GM19239 (cell line): ENCODE results near the gene DCAF6.

Experiments used
- DNase-seq: peaks from one replicate; pipeline ENCODE4 v3.0.0; 2011; ENCODE audit warnings: low spot score; ENCODE audit not compliant: insufficient read length
- FAIRE-seq: peaks from 2 replicates; lab custom pipeline; 2011; peaks lifted over from hg19 to GRCh38; lab: Jason Lieb, UNC

The DCAF6 gene

DNA sequence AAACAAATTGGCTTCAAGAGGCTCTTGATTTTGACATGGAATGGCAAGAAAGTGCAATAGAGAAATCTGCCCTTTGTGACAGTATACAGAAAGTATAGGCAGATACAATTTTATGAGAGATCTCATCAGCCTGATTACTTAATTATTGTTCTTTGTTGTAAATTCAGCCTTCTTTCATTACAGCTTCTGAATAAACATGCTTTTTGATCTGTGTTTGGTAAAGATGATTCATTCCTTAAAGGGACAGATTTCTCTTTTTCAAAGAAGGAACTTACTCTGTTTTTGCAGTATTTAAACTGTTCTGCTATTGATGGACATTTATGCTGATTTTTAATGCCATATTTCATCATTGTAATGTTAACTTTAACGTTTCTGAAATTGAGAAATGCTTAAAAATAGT, 14.1 kb downstream of the DCAF6 start:
- DNase-seq (no peak), FAIRE-seq (no peak)

DNA sequence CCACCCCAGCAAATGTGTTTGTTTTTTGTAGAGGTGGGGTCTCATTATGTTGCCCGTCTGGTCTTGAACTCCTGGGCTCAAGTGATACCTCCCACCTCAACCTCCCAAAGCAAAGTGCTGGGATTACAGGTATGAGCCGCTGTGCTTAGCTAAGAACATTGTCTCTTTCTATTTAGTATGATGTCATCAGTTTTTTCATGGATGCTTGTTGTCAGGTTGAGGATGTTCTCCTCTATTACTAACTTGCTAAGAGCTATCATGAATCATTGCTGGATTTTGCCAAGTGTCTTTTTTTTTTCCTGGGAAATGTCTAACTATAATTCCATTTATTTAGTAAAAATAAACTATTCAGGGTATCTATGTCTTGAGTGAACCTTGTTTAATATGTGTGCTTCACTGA, 19.4 kb downstream of the DCAF6 start:
- DNase-seq: no peak
- FAIRE-seq: no peak

DNA sequence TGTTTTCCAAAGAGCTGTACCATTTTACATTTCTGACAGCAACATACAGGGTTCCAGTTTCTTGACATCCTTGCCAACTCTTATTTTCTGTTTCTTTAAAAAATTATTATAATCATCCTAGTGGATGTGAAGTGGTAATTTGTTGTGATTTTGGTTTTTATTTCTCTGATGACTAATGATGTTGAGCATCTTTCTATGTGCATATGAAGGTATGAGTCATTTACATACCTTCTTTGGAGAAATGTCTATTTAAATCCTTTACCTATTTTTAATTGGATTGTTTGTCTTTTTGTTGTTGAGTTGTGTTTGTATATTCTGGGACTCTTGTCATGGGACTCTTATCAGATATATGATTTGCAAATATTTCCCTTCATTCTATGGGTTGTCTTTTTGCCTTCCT, 21.2 kb downstream of the DCAF6 start:
- DNase-seq: no peak
- no peak for FAIRE-seq

DNA sequence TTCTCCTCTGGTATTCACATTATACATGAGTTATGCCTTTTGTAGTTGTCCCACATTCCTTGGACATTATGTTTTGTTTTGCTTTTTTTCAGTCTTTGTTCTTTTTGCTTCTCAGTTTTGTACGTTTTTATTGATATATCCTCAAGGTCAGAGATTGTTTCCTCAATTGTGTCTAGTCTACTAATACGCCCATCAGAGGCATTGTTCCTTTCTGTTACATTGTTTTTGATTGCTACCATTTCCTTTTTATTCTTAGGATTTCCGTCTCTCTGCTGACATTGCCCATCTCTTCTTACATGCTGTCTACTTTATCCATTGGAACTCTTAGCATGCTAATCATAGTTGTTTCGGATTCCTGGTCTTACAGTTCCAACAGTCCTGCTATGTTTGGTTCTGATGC, 28.2 kb downstream of the DCAF6 start:
- DNase-seq: no peak
- peak; percentile 52 for FAIRE-seq

DNA sequence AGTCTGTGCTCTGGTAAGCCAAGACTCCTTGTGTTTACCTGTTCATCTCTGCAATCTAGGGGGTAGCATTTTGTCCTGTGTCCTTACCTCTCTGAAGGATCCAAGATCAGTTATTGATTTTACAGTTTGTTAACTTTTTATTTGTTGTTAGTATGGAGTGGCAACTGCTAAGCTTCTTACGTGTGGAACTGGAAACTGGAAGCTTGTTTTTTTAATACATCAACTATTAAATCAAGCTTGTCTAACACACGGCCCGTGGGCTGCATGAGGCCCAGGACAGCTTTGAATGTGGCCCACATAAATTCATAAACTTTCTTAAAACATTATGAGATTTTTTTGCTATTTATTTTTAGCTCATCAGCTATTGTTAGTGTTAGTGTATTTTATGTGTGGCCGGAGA, 29.6 kb downstream of the DCAF6 start:
- FAIRE-seq (no peak), DNase-seq (no peak)

DNA sequence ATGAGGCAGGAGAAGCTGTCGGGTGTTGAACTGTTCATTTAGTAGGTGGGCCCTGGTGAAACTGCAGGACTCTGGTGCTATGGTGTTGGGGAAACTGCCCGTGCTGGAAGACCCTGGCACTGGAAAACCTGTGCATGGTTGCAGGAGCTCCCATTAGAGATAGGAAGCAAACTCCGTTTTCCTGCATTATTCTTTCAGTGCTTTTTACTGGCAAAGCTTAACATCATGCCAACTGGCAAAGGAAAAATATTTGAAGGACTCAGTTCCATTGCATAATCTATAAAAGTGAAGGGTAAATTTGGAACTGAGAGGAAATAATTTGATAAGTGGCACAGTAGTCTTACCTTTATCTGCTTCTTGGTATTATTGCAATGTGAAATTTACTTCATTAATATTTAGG, 32.1 kb downstream of the DCAF6 start:
- DNase-seq (no peak), FAIRE-seq (no peak)

DNA sequence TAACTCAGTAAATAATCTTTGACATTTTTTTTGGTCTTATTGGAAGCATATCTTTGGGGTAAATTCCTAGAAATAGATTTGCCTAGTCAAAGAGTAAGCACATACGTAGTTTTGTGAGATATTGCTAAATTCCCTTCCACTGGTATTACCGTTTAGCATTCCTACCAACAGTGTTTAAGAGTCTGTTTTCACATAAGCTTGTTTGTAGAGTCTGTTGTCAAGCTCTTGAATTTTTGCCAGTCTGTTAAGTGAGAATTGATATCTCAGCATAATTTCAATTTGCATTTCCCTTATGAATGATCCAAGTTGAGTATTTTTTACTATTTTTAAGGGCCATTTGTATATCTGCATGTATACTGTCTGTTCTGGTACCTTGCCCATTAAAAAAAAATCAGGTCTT, 37.3 kb downstream of the DCAF6 start:
- DNase-seq (no peak), FAIRE-seq (no peak)

DNA sequence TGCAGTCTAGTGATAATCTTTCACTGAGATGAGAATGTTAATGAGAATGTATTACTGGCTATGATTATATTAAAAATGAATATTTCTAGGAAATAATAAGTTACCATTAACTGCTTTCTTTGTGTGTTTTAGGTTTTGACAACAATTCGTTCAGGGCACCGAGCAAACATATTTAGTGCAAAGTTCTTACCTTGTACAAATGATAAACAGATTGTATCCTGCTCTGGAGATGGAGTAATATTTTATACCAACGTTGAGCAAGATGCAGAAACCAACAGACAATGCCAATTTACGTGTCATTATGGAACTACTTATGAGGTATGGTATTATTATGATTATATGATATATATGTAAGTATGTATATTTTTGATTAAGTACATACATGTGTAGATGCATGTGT, 38.2 kb downstream of the DCAF6 start:
- DNase-seq: no peak
- FAIRE-seq: no peak

DNA sequence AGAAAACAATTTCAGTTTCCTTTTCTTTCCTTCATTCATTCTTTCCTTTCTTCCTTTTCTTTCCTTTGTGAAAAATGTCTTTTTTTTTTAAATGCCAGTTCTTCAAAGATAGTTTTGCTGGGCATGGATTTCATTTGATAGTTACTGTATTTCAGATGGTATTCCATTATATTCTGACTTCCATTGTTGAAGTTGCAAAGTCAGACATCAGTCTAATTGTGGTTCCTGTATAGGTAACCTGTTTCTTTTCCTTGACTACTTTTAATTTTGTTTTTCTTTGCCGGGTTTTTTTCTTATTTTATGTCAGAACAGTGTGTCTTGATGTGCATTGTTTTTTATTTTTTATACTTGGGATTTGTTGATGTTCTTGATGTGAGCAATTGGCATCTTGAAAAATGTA, 40.8 kb downstream of the DCAF6 start:
- DNase-seq: no peak
- no peak for FAIRE-seq

DNA sequence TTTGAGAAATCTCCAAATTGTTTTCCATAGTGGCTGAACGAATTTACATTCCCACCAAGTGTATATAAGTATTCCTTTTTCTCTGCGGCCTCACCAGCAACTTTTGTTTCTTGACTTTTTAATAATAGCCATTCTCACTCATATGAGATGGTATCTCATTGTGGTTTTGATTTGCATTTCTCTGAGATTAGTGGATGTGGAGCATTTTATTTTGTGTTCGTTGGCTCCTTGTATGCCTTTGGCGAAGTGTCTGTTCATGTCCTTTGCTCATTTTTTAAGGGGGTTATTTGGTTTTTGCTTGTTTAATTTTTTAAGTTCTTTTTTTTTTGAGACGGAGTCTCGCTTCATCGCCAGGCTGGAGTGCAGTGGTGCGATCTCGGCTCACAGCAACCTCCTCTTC, 45.5 kb downstream of the DCAF6 start:
- FAIRE-seq: no peak
- DNase-seq: no peak

DNA sequence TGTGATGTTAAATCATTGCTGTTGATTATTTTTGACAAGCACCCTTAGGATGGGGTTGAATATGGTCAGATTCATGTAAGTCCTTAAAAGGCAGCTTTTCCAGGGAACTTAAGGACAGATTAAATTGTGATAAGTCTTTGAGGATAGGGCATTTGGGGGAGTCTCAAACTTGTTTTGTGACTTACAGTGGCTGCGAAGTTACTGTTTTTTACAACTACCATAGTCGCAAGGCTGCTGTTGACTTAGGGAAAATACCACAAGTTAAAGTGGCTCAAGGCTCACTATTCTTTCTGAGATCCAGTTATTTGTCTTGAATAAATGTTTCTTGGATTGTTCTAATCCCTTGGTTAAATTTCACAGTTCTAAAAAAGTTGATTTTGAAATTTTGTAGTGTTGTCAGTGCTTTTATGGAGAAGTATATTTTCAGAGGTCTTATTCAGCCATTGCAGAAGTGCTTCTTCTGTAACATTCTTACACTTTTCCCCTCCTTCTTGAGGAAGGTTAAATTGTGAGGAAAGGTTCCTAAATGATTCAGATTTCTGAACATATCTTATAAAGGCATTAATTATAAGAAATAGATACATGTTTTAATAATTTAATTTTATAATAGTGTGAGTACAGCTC, 47.4 kb downstream of the DCAF6 start:
- FAIRE-seq (no peak), DNase-seq (no peak)

DNA sequence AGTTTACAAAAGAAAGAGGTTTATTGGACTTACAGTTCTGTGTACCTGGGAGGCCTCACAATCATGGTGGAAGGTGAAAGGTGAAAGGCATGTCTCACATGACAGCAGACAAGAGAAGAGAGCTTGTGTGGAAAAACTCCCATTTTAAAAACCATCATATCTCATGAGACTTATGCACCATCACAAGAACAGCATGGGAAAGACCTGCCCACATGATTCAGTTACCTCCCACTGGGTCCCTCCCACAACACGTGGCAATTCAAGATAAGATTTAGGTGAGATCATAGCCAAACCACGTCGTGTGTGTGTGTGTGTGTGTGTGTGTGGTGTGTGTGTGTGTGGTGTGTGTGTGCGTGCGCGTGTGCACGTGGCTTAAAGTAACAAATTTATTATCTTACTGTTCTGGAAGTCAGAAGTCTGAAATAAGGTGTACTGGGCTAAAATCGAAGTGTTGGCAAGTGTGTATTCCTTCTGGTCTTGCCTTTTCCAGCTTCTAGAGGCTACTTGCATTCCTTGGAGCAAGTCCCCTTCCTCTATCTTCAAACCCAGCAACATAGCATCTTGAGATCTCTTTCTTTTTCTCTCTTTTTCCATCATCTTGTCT, 48.5 kb downstream of the DCAF6 start:
- no peak for FAIRE-seq
- no peak for DNase-seq

DNA sequence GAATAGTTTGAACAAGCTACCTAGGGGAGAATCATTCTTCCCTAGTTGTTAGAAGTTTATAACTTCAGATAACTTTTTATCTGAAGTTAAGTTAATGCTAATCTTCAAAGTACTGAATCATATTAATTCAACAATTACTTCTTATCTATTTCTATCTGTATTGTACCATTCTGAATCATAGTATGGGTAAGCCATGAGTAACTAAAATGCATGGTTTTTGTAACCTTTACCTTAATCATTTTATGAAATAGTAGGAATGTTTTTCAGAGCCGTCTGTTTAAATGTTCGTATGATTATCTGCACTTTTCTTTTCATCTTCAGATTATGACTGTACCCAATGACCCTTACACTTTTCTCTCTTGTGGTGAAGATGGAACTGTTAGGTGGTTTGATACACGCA, 50.7 kb downstream of the DCAF6 start:
- DNase-seq (no peak), FAIRE-seq (peak; percentile 67)

DNA sequence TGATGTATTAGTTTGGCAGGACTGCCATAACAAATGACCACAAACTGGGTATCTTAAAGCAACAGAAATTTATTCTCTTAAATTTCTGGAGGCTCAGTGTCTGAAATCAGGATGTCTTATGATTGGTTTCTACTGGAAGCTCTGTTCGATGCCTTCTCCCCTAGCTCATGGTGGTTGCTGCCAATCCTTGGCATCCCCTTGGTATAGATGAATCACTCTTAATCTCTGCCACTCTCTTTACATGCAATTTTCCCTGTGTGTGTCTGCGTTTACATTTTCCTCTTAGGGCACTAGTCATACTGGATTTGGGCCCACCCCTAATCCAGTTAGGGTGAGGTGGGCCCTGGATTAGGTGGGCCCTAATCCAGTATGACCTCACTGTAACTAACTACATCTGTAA, 55.1 kb downstream of the DCAF6 start:
- FAIRE-seq (no peak), DNase-seq (no peak)

DNA sequence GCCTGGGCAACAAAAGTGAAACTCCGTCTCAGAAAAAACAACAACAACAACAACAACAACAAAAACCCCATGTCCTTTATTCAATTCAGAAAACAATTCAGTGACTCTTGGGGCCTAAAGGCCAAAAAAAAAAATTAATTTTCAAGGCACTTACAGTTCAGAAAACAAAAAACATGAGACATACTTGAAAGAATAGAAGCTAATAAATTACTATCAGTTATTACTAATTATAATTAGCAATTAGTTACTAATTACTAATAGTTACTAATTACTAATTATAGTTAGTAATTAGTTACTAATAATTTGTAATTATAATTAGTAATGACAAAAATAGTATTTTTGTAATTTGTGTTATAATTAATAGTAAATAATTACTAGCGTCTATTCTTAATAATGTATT, 57.2 kb downstream of the DCAF6 start:
- DNase-seq (no peak), FAIRE-seq (no peak)

DNA sequence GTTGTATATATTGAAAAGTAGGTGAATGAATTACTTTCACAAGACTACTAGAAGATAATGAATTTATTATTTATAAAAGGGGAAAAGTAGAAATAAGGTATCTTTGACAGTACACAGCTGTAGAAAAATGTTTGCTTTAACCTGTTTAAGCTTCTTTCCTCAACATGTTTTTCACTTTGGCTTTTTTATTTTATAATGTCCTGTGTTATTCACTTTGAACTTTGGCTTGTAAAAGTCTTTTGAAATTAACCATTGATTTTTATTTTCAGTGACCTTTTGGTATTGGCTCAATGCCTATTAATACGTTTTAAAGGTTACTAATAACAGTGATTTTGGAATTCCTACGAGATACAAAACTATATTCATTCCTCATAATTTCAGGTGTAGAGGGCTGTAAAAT, 58.1 kb downstream of the DCAF6 start:
- FAIRE-seq (no peak), DNase-seq (no peak)

DNA sequence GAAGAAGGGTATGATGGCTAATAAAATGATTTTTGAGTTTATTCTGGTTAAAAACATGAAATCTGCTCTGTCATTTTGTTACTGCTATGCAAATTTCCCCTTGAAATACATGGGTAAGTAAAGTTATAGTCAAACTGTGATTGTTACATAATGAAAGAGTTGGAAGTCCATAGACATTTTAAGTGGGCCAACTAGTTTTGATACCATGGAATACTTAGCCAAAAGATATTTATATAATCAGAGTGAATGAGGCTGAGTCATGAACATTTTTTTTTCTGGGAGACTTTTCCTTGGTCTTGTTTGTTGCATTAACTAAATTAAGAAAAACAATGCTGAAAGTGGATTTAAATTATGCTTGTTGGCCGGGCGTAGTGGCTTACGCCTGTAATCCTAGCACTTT, 58.6 kb downstream of the DCAF6 start:
- DNase-seq: no peak

DNA sequence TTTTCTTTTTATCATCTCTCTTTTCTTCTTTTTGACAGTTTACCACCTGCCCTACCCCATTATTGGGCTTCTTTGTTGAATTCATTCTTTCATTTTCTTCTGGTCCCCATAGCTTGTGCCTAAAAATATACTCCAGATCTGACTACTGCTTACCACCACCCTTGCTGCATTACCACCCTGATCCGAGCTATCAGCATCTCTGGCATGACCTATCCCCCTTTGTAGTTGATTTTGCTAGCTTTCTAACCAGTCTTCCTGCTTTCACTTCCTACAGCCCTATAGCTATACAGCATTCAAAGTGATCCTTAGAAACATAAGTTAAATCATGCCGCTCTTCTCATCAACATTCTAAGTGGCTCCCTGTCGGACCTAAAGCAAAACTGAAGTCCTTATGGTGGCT, 59.8 kb downstream of the DCAF6 start:
- no peak for DNase-seq

More for the DNA sequence above, 58.6 kb downstream of the DCAF6 start:
- FAIRE-seq: no peak

DNA sequence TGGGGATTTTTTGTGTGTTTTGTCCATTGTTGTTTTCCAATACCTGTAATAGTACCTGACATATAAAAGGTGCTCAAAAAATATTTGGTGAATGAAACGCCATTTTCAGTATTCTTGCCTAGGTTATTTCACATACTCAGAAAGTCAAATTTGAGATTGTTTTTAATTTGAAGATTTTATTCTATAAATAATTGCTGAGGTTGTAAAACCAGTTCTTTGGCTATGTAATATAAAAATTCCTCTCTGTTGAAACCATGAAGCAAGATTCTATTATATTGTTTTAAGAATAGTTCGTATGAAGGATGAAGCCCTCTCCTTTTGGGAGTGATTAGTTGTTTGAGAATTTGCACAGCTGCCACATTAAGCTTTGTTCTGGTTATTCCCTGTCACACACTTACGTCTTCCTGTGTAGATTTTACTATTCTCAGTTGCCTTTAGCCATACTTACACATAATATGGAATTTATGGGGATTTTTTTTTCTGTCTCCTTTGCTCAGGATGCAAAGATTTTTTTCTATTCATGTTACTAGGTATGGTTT, 60.6 kb downstream of the DCAF6 start:
- no peak for DNase-seq
- no peak for FAIRE-seq

More for the DNA sequence above, 59.8 kb downstream of the DCAF6 start:
- FAIRE-seq: no peak

DNA sequence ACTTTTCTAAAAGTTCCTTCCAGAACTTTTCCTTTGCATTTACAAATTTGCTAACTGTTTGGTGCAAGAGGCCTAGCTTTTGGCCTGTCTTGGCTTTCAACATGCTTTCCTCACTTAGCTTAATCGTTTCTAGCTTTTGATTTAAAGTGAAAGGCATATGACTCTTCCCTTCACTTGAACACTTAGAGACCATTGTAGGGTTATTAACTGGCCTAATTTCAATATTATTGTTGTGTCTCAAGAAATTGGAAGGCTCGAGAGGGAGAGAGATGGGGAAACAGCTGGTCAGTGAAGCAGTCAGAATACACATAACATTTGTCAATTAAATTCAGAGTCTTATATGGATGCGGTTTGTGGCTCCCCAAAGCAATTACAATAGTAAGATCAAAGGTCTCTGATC, 63.4 kb downstream of the DCAF6 start:
- FAIRE-seq (no peak), DNase-seq (no peak)

DNA sequence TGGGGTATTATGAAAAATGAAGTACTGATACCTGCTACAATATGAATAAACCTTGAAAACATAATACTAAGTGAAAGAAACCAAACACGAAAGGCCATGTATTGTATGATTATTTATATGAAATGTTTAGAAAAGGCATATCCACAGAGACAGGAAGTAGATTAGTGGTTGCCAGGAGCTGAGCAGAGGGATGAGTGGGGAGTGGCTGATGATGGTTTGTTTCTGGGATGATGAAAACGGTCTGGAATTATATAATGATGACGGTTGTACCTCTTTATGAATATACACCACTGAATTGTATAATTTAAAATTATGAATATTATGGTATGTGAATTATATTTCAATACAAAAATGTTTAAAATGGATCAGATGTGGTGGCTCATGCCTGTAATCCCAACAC, 64.2 kb downstream of the DCAF6 start:
- DNase-seq (no peak), FAIRE-seq (no peak)

DNA sequence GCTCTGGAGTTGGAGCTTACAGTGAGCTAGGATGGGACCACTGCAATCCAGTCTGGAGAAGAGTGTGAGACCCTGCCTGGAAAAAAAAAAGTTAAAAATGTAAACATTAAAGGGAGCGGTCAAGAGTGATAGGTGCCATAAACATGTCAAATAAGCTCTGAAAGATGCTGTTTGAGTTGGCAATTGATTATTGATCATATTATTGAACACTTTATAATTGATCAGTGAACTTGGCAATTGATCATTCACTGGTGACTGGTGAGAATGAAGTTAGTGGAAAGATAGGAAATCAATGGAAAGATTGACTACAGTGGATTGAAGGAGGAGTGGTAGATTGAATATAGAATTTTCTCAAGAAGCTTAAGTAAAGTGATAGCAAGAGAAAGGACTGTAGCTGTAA, 64.7 kb downstream of the DCAF6 start:
- DNase-seq: no peak
- FAIRE-seq: no peak
